Upper lobe of left lung (tissue), 6 donors: ENCODE data around the gene GBP4. TPM values are rescaled to one million over a fixed set of nuclear protein-coding genes. Genes with fewer than 3 reads are reported as not detected.

Experiments used
- ATAC-seq, 2 donors: fragments of 200-7000 bp; cut with Tn5 transposase; one replicate each; pipeline ENCODE4 v1.9.1; 2022; ENCODE audit warnings: mild to moderate bottlenecking in 2 of 2, moderate library complexity in 2 of 2; ENCODE audit not compliant: low FRiP score in 2 of 2
- DNase-seq, 2 donors: peaks; one replicate each; pipeline ENCODE4 v3.0.0-alpha.2; 2019 to 2020
- H3K27ac ChIP-seq, 4 donors: fragments of 200-600 bp; sonication (generic); one replicate each; pipeline ENCODE4 v1.5.1; 2016 to 2019
- H3K27me3 ChIP-seq, 4 donors: fragments of 200-600 bp; sonication (generic); one replicate each; pipeline ENCODE4 v1.5.1; 2017 to 2019
- H3K36me3 ChIP-seq, 4 donors: fragments of 200-600 bp; sonication (generic); one replicate each; pipeline ENCODE4 v1.5.1; 2016 to 2019
- H3K4me1 ChIP-seq, 4 donors: fragments of 200-600 bp; sonication (generic); one replicate each; pipeline ENCODE4 v1.5.1; 2018 to 2019
- H3K4me3 ChIP-seq, 4 donors: fragments of 200-600 bp; sonication (generic); one replicate each; pipeline ENCODE4 v1.5.1; 2017 to 2019; ENCODE audit warnings: mild to moderate bottlenecking in 2 of 4, moderate library complexity in 1 of 4
- H3K9me3 ChIP-seq, 4 donors: fragments of 200-600 bp; sonication (generic); one replicate each; pipeline ENCODE4 v1.5.1; 2018 to 2019
- CTCF ChIP-seq, 6 experiments: fragments of 450-650 bp in 4 of 6; fragments of 200-600 bp in 2 of 6; sonication (generic) in 2 of 6; IDR thresholded peaks; one replicate each; pipeline ENCODE4 v1.5.1; 2016 to 2019; ENCODE audit warnings: antibody characterized with exemption in 6 of 6
- EP300 ChIP-seq, 4 donors: sonication (generic); formaldehyde crosslinking; IDR thresholded peaks; one replicate each; pipeline ENCODE4 v1.5.1; 2017; ENCODE audit warnings: antibody characterized with exemption in 4 of 4, control low read depth in 2 of 4
- POLR2A ChIP-seq, 4 donors: fragments of 450-650 bp; IDR thresholded peaks; one replicate each; pipeline ENCODE4 v1.5.1; 2016 to 2017; ENCODE audit warnings: antibody characterized with exemption in 4 of 4, mild to moderate bottlenecking in 2 of 4
- POLR2AphosphoS5 ChIP-seq, 2 donors: sonication (generic); formaldehyde crosslinking; IDR thresholded peaks; one replicate each; pipeline ENCODE4 v1.5.1; 2017; ENCODE audit warnings: antibody characterized with exemption in 2 of 2
- WGBS, 2 donors: methylation state at CpG; one replicate each; pipeline ENCODE4 v1.1.5; 2017 to 2018; 5-methylcytosine and 5-hydroxymethylcytosine counted together
- total RNA-seq, 6 donors: library from RNA; depleted of rRNA in 4 of 6; stranded (reverse); fragments of >200 nt in 4 of 6; gene quantifications; one replicate each; pipeline versions ENCODE4 v1.1.0 to v1.2.1, GENCODE V29; 2016 to 2021
- donor health status: DM: no; HTN: no; CAD: no; lungs with moderate emphysema.
- donor health status: DM: no; HTN: yes; CAD: no; lungs with severe emphysema.

GBP4 gene
- total RNA-seq, 6 donors from 2014 or later = 13.6 to 27.4 (median 22.1) TPM

DNA sequence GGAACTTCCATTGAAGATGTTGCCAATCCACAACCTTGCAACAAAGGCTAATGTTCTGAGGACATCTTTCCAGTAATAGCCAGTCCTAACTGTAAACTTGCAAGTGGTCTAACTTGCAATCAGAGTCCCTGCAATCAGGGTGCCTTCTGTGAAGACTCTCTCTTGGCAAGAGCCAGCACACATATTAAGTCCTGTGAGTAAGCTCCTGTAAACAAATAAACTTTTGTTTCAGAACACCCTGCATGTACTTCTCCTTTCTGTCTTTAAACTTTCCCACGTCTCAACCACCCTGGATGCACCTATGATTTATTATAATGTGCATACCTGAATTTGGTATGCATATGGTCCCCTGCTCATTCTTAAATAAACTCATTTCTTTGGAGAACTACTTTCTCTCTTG is 32.0 kb downstream of the GBP4 start:
- Histone ChIP-seq H3K36me3 (no peaks in the 10 kb centered on the region), H3K4me3 (no peak overlapping the region), H3K4me1 (no peaks in the 10 kb centered on the region), H3K27ac (no peak overlapping the region), H3K9me3 (no peaks in the 10 kb centered on the region), H3K27me3 (no peaks in the 10 kb centered on the region)
- ATAC-seq (no peak), DNase-seq (no peak)
- WGBS, 2 donors = 67 to 68% methylated on average over 1 of the region's 1 CpG
- TF ChIP-seq POLR2A (IDR thresholded peaks at IDR 0.05) = no peak

DNA sequence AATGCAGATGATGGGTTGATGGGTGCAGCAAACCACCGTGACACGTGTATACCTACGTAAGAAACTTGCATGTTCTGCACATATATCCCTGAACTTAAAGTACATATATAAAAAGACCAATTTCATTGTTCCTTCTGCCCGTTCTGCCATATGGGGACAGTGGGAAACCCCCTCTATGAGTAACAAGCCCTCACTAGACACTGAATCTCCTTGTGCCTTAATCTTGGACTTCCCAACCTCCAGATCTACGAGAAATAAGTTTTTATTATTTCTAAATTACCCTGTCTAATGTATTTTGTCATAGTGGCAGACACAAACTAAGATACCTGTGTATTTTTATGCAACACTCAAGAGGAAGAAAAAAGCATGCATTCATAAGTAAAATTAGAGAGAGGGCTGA is 32.9 kb downstream of the GBP4 start:
- DNase-seq (no peak), ATAC-seq (no peak)
- Histone ChIP-seq H3K9me3 (no peaks in the 10 kb centered on the region), H3K27ac (no peak overlapping the region), H3K4me3 (no peak overlapping the region), H3K4me1 (no peaks in the 10 kb centered on the region), H3K27me3 (no peaks in the 10 kb centered on the region), H3K36me3 (no peaks in the 10 kb centered on the region)
- 90 to 95% methylated on average over 5 of the region's 5 CpGs for WGBS, 2 donors
- TF ChIP-seq CTCF (IDR thresholded peaks at IDR 0.05) = no peak
- no peak for TF ChIP-seq POLR2A (IDR thresholded peaks at IDR 0.05)
- no peak for TF ChIP-seq POLR2AphosphoS5 (IDR thresholded peaks at IDR 0.05)
- no peak for TF ChIP-seq EP300 (IDR thresholded peaks at IDR 0.05)

DNA sequence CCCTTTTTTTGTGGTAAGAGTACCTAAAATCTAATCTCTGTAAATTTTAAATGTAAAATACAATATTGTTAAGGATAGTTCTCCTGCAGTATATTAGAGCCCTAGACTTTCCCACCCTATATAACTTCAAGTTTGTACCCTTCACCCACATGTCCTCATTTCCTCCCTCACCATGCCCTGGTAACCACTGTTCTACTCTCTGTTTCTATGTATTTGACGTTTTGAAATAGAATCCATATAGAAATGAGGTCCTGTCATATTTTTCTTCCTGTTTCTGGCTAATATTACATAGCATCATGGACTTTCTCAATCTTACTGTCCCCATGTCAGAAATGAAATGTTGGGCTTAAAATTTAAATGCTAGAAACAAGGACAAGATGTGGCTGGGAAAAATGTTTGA is 47.7 kb downstream of the GBP4 start:
- no peaks in the 10 kb centered on the region for H3K36me3 ChIP-seq
- TF ChIP-seq EP300 (IDR thresholded peaks at IDR 0.05) (no peak), POLR2AphosphoS5 (IDR thresholded peaks at IDR 0.05) (no peak), POLR2A (IDR thresholded peaks at IDR 0.05) (no peak), CTCF (IDR thresholded peaks at IDR 0.05) (no peak)
- DNase-seq (no peak), ATAC-seq (no peak)
- no peaks in the 10 kb centered on the region for H3K27me3 ChIP-seq
- no peak overlapping the region for H3K4me3 ChIP-seq
- H3K9me3 ChIP-seq = no peaks in the 10 kb centered on the region
- H3K27ac ChIP-seq = no peak overlapping the region
- peaks cover 0 to 6% (median 1%) of the 10 kb centered on the region in 4 donors for H3K4me1 ChIP-seq
- WGBS, 2 donors = 34 to 42% methylated on average over 1 of the region's 1 CpG

DNA sequence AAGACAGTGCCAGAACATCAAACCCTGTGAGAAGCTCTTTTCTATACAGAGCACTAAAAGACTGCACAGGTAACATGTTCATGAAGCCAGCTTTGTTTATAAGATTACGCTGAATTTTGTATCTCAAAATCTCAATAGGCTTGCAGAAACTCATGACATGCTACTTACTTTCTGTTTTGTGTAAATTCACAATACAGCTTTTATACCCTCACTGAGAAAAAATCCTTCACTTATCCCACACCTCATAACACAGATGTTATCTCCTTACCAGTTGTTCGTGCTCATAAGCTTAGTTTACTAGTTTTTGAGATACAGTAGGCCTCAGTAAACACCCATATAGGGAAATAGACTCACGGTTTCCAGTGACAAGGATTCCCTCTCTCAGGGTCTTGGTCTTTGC is 48.8 kb downstream of the GBP4 start:
- no peak for TF ChIP-seq CTCF (IDR thresholded peaks at IDR 0.05)
- TF ChIP-seq EP300 (IDR thresholded peaks at IDR 0.05) = no peak
- no peak for TF ChIP-seq POLR2A (IDR thresholded peaks at IDR 0.05)
- TF ChIP-seq POLR2AphosphoS5 (IDR thresholded peaks at IDR 0.05) = no peak
- Histone ChIP-seq H3K9me3 (no peaks in the 10 kb centered on the region), H3K36me3 (no peaks in the 10 kb centered on the region), H3K4me3 (no peak overlapping the region), H3K4me1 (peaks cover 0 to 6% (median 1%) of the 10 kb centered on the region in 4 donors), H3K27ac (no peak overlapping the region), H3K27me3 (no peaks in the 10 kb centered on the region)
- ATAC-seq = no peak
- 80 to 85% methylated on average over 3 of the region's 3 CpGs for WGBS, 2 donors
- no peak for DNase-seq

DNA sequence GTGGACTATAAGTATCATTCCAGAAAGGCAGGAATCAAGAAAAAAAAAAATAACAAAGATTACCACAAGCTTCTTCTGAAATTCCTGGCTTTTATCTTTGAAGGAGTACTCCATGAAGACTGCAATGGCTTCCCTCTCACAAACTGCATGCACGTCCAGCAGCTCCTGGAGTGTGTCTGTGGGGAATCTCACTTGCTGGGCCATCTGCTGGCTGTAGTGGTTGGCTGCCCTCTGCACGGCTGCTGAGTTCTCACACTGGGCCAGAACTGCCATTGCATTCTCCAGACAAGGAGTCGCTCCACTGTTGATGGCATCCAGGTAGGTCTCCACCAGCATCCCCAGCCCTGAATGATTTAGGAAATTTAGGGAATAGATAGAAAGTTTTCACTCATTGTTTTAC is 49.5 kb downstream of the GBP4 start:
- ATAC-seq (no peak), DNase-seq (no peak)
- TF ChIP-seq EP300 (IDR thresholded peaks at IDR 0.05) (no peak), POLR2A (IDR thresholded peaks at IDR 0.05) (no peak), POLR2AphosphoS5 (IDR thresholded peaks at IDR 0.05) (no peak), CTCF (IDR thresholded peaks at IDR 0.05) (no peak)
- H3K27me3 ChIP-seq = no peaks in the 10 kb centered on the region
- WGBS, 2 donors = 57 to 65% methylated on average over 3 of the region's 3 CpGs
- H3K4me1 ChIP-seq = peaks cover 0 to 6% (median 1%) of the 10 kb centered on the region in 4 donors
- no peak overlapping the region for H3K4me3 ChIP-seq
- H3K9me3 ChIP-seq = no peaks in the 10 kb centered on the region
- H3K36me3 ChIP-seq = no peaks in the 10 kb centered on the region
- no peak overlapping the region for H3K27ac ChIP-seq
